DLD1 (cell line): Measurements from ENCODE around the gene ETV7.

Experiments used
- in situ Hi-C: cut with HindIII; loops from 2 replicates; pipeline ENCODE4 v1.10.0; 2017; ENCODE audit warnings: low sequenced_read_pairs

Gene ETV7

GRCh38 chr6:36327919-36328236 is 59.6 kb downstream of the ETV7 start:
- in situ Hi-C loops: no loop called here

GRCh38 chr6:36327226-36327918 is 60.1 kb downstream of the ETV7 start:
- in situ Hi-C loops: no loop called here

DNA sequence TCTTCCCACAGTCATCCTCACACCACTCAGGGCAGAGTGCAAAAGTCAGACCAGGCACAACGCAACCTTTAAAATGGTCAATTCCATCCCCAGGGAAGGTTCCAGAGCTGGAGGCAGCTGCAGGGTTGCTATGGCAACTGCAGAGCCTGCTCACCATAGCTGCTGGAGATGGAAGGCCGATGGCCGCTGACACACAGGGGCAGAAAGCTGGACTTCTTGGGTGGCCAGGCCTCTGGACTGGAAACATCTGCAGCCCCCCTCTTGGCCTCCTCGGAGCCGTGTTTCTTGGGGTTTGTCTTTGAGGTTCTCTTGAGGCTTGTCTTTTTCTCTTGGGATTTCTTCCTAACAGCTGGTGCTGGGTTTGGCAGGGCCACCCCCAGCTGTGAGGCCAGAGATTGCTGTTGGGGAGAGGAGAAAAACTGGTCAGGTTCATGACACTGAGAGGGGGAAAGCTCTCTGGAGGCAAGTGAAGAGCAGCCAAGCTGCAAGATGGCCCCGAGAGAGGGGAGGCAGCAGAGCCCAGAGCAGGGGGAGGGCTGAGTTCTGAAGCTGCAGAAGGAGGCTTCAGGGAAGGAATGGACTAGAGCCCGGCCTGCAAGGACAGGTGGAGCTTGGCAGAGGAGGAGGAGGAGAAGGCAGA is 61.0 kb downstream of the ETV7 start:
- in situ Hi-C loops: no loop called here

- in situ Hi-C loops: no loop called here
Observed at GRCh38 chr6:36324715-36325114, 62.8 kb downstream of the ETV7 start.

- in situ Hi-C loops: no loop called here
Observed at GRCh38 chr6:36324191-36324590, 63.3 kb downstream of the ETV7 start.

GRCh38 chr6:36323062-36323461 is 64.4 kb downstream of the ETV7 start:
- in situ Hi-C loops: no loop called here

GRCh38 chr6:36322591-36322990 is 64.9 kb downstream of the ETV7 start:
- in situ Hi-C loops: no loop called here

DNA sequence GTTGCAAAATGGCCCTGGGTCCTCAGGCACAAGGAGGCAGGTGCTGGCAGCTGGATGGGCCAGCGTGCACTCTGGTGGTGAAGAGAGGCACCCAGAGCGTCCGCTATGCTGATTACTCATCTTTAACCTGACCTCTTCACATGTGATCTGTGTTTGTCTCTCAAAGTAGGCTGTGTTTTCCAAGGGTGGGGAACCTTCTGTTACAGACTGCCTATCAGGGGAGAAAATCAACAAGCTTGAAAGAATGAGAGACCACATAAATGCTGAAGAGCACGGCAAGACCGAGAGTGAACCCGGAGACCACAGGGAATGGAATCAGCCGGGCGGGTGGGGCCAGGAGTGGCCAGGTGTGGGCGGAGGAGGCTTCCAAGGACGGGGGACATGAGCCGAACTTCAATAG is 67.0 kb downstream of the ETV7 start:
- in situ Hi-C loops: no loop called here

DNA sequence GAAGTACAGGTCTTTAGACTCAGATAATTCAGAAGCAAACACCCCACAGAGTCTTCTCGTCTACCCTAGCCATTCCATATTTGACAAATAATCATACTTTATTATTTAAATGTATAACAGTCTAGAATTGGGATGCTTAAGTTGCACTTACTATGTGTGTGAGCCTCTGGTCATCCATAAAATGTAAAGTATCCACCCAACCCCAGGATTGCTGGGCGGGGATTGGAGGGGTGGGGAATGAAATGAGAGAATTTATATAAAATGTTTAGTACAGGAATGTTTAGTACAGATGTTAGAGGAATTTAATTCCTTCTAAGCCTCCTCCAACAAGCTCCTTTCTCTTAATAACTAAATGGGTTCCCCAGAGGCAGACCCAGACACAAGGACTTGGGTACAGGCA is 67.6 kb downstream of the ETV7 start:
- in situ Hi-C loops: no loop called here

GRCh38 chr6:36319436-36319762 is 68.1 kb downstream of the ETV7 start:
- in situ Hi-C loops: no loop called here

DNA sequence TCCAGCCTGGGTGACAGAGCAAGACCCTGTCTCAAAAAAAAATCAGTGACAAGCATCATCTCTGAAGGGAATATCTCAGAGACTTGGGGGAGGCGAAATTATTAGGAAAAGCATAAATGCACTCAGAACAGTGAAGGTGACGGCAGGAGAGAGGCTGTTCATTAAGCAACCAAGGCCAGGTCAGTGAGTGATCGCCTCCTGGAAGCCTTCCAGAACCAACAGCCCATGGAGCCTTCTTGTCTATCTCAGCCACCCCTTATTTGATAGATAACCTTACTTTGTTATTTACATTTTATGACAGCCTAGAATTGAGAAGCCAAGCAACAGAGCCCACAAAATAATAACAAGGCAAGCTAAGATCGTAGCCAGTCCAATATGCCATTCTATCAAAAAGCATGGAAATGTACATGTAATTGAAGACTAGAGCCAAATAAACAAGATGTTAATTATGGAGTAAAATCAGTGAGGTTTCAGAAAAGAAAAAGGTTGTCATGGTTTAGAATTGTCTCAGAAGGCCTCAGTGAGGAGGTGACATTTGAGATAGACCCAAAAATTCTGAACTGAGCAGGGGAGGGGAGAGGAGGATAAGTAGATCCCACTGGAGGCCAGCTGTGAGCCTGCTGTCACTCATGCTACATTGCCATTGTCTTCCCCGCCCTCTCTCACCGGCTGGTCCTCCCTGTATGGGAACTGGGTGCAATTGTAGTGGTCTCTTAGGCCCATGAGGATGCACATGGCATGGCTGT is 68.6 kb downstream of the ETV7 start:
- in situ Hi-C loops: no loop called here

GRCh38 chr6:36317623-36318022 is 69.8 kb downstream of the ETV7 start:
- in situ Hi-C loops: no loop called here
